Breast epithelium (tissue), 4 donors: ENCODE data around the gene MCTP2. TPM values are rescaled to one million over a fixed set of nuclear protein-coding genes. Genes with fewer than 3 reads are reported as not detected.

Experiments
- DNase-seq, 2 donors: peaks; one replicate each; pipeline ENCODE4 v3.0.0-alpha.2; 2019; ENCODE audit warnings: low spot score in 2 of 2
- H3K27ac ChIP-seq, 2 donors: fragments of 200-600 bp; sonication (generic) in 1 of 2; one replicate each; pipeline ENCODE4 v1.5.1; 2016 to 2019; ENCODE audit warnings: mild to moderate bottlenecking in 1 of 2
- H3K27me3 ChIP-seq, 2 donors: fragments of 200-600 bp; sonication (generic) in 1 of 2; one replicate each; pipeline versions ENCODE4 v1.5.1 to v1.6.0; 2017 to 2019; ENCODE audit warnings: control low read depth in 1 of 2, mild to moderate bottlenecking in 1 of 2
- H3K36me3 ChIP-seq: fragments of 200-600 bp; one replicate; pipeline ENCODE4 v1.5.1; 2019
- H3K4me1 ChIP-seq, 2 donors: fragments of 200-600 bp; sonication (generic); one replicate each; pipeline ENCODE4 v1.5.1; 2016 to 2019; ENCODE audit warnings: control low read depth in 1 of 2
- H3K4me3 ChIP-seq, 3 donors: fragments of 200-600 bp; sonication (generic); 1 replicate in 2 of 3; 2 replicates in 1 of 3; pipeline ENCODE4 v1.5.1; 2016 to 2019; ENCODE audit warnings: mild to moderate bottlenecking in 3 of 3, moderate library complexity in 2 of 3
- H3K9me3 ChIP-seq, 2 donors: fragments of 200-600 bp; sonication (generic) in 1 of 2; one replicate each; pipeline ENCODE4 v1.5.1; 2016 to 2019; ENCODE audit warnings: control low read depth in 1 of 2
- CTCF ChIP-seq, 3 donors: fragments of 450-650 bp; IDR thresholded peaks; one replicate each; pipeline ENCODE4 v1.5.1; 2016 to 2017; ENCODE audit warnings: antibody characterized with exemption in 3 of 3, mild to moderate bottlenecking in 3 of 3, moderate library complexity in 3 of 3
- POLR2A ChIP-seq: fragments of 450-650 bp; IDR thresholded peaks from one replicate; pipeline ENCODE4 v1.6.1; 2016; ENCODE audit warnings: antibody characterized with exemption, mild to moderate bottlenecking, moderate library complexity
- POLR2AphosphoS5 ChIP-seq, 3 donors: sonication (generic); formaldehyde crosslinking; IDR thresholded peaks; one replicate each; pipeline ENCODE4 v1.6.1; 2017; ENCODE audit warnings: antibody characterized with exemption in 3 of 3
- intact Hi-C: fragments of 100-400 bp; cut with DNase I; formaldehyde crosslinking; loops from one replicate; pipeline ENCODE4 v1.15.1; 2023; ENCODE audit warnings: low total_unique reads
- total RNA-seq, 3 donors: library from RNA; depleted of rRNA; stranded (reverse); fragments of >200 nt; gene quantifications; one replicate each; pipeline ENCODE4 v1.1.0, GENCODE V29; 2016

MCTP2 gene, protein sequence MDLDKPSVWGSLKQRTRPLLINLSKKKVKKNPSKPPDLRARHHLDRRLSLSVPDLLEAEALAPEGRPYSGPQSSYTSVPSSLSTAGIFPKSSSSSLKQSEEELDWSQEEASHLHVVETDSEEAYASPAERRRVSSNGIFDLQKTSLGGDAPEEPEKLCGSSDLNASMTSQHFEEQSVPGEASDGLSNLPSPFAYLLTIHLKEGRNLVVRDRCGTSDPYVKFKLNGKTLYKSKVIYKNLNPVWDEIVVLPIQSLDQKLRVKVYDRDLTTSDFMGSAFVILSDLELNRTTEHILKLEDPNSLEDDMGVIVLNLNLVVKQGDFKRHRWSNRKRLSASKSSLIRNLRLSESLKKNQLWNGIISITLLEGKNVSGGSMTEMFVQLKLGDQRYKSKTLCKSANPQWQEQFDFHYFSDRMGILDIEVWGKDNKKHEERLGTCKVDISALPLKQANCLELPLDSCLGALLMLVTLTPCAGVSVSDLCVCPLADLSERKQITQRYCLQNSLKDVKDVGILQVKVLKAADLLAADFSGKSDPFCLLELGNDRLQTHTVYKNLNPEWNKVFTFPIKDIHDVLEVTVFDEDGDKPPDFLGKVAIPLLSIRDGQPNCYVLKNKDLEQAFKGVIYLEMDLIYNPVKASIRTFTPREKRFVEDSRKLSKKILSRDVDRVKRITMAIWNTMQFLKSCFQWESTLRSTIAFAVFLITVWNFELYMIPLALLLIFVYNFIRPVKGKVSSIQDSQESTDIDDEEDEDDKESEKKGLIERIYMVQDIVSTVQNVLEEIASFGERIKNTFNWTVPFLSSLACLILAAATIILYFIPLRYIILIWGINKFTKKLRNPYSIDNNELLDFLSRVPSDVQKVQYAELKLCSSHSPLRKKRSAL
- total RNA-seq, result 10 to 100 TPM in 2 of 3 donors, 1 to 10 TPM in 1; 6.4 to 46.2 (median 25.9) TPM

- TF ChIP-seq POLR2AphosphoS5 (IDR thresholded peaks at IDR 0.05) (peak in 2 of 3 donors; percentile 5 to 65), POLR2A (no peak)
- intact Hi-C loops, result no loop called here
Observed at GRCh38 chr15:94230883-94231722, at the start of gene MCTP2. TSS of gene MCTP2 (plus strand) at chr15:94231561. CDS start at chr15:94298266, 66,705 bp downstream.

GRCh38 chr15:94182883-94183282, 48.5 kb upstream of the MCTP2 start:
- Histone ChIP-seq H3K9me3 (no peaks in the 10 kb centered on the region), H3K27ac (no peak overlapping the region), H3K4me1 (no peaks in the 10 kb centered on the region), H3K36me3 (no peaks in the 10 kb centered on the region), H3K4me3 (no peak overlapping the region), H3K27me3 (no peaks in the 10 kb centered on the region)
- intact Hi-C loops, result no loop called here
- no peak for DNase-seq
- TF ChIP-seq CTCF (IDR thresholded peaks at IDR 0.05) (no peak), POLR2AphosphoS5 (IDR thresholded peaks at IDR 0.05) (no peak), POLR2A (no peak)

More at GRCh38 chr15:94230883-94231722, at the start of gene MCTP2:
- Histone ChIP-seq H3K9me3 (no peaks in the 10 kb centered on the region), H3K27me3 (no peaks in the 10 kb centered on the region), H3K4me3 (peak within 1 kb of the TSS; percentile 52 to 75 (median 75)), H3K4me1 (no peaks in the 10 kb centered on the region), H3K27ac (peak within 1 kb of the TSS; percentile 85 to 90), H3K36me3 (no peaks in the 10 kb centered on the region)
- peak; percentile 69 to 78 for DNase-seq

DNA sequence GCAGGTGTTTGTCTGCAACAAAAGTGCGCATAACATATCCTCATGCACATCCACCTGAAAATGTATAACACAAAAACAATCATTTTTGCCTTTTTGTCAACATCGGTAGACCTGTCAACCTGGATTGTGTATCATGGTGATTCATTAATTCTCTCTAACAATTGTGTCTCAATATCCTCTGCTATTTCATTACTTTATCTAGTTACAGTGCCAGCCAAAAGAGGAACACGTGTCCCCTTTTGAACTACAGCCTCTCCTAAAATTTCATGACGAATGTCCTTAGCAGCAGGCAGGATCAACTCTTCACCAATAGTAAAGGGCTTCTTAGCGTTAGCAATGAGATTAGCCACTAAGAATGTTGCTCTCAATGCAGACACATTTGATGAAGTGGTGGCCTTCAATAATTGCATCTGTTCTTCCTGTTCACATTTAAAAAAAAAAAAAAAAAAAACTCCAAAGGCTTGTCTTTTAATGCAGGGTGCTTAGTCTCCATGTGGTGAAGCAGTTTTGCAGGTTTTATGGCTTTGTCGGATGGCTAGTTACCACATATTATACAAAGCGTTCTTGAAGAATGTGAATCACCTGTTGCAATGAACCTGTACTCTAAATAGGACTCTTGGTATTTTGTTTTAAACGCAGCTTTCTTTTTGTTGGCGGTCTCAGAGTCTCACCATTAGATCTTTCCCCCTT, 45.7 kb upstream of the MCTP2 start:
- no peak for DNase-seq
- Histone ChIP-seq H3K27me3 (no peaks in the 10 kb centered on the region), H3K9me3 (no peaks in the 10 kb centered on the region), H3K36me3 (no peaks in the 10 kb centered on the region), H3K4me1 (no peaks in the 10 kb centered on the region), H3K27ac (no peak overlapping the region), H3K4me3 (no peak overlapping the region)
- intact Hi-C loops, result no loop called here
- no peak for TF ChIP-seq POLR2AphosphoS5 (IDR thresholded peaks at IDR 0.05)
- TF ChIP-seq CTCF (IDR thresholded peaks at IDR 0.05), result no peak
- no peak for TF ChIP-seq POLR2A

GRCh38 chr15:94186770-94187331, 44.5 kb upstream of the MCTP2 start:
- Histone ChIP-seq H3K9me3 (no peaks in the 10 kb centered on the region), H3K27ac (no peak overlapping the region), H3K4me3 (no peak overlapping the region), H3K27me3 (no peaks in the 10 kb centered on the region), H3K4me1 (no peaks in the 10 kb centered on the region), H3K36me3 (no peaks in the 10 kb centered on the region)
- no peak for DNase-seq
- intact Hi-C loops, result no loop called here
- TF ChIP-seq POLR2AphosphoS5 (IDR thresholded peaks at IDR 0.05), result no peak
- no peak for TF ChIP-seq CTCF (IDR thresholded peaks at IDR 0.05)
- no peak for TF ChIP-seq POLR2A
